ENCODE measurements around the gene SLC22A7. TPM values are rescaled to one million over a fixed set of nuclear protein-coding genes. Genes with fewer than 3 reads are reported as not detected.
A peak's percentile ranks its signal among the peaks of the same experiment; 100 is the strongest.

Gene SLC22A7, protein sequence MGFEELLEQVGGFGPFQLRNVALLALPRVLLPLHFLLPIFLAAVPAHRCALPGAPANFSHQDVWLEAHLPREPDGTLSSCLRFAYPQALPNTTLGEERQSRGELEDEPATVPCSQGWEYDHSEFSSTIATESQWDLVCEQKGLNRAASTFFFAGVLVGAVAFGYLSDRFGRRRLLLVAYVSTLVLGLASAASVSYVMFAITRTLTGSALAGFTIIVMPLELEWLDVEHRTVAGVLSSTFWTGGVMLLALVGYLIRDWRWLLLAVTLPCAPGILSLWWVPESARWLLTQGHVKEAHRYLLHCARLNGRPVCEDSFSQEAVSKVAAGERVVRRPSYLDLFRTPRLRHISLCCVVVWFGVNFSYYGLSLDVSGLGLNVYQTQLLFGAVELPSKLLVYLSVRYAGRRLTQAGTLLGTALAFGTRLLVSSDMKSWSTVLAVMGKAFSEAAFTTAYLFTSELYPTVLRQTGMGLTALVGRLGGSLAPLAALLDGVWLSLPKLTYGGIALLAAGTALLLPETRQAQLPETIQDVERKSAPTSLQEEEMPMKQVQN
- polyA plus RNA-seq = 1.2 TPM
- long read RNA-seq, donor 1 = 0 reads
- long read RNA-seq, donor 2 = 0 reads
- long read RNA-seq, donor 3 = 0 reads
- long read RNA-seq, donor 4 = 0 reads
- long read RNA-seq, donor 5 = 0 reads
- long read RNA-seq, donor 6 = 0 reads
- long read RNA-seq, donor 7 = 0 reads
- long read RNA-seq, donor 8 = 0 reads
- long read RNA-seq, donor 9 = 0 reads
- long read RNA-seq, donor 10 = 0 reads
- long read RNA-seq, donor 11 = 0 reads

DNA sequence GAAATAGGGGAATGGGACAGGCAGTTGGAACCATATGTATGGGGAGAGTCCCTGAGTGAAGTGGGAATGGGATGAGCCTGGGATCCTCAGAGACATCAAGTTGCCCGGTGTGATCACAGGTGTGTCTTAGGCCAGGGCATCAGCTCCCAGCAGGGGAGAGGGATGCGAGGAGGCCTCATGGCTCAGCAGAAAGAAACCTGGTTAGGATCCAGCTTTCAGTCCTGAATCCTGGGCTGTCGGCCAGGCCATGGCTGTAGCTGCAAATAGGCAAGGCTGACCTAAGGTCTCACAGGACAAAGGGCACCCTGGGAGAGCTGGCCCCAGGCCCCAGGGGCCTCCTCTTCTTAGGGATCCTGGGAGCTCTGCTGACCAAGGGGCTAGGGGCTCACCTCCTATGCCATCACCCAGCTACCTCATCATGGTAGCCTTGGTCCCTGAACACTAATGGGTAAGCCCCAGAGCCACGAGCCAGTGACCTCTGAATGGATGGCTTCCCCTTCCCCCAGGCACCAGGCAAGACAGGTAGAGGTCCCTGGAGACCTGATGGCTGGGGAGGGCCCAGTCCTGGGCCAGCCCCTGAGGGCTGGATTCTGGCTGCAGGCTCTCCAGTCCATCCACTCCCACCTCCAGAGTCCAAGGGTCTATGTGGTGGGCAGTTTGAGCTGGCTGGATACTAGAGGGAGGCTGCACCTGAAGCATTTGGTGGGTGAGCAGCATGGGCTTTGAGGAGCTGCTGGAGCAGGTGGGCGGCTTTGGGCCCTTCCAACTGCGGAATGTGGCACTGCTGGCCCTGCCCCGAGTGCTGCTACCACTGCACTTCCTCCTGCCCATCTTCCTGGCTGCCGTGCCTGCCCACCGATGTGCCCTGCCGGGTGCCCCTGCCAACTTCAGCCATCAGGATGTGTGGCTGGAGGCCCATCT, at the start of gene SLC22A7:
SLC22A7 (plus strand) TSS at position 617 of the 921 bp plus-strand sequence; CDS start at position 716, 99 bp downstream.
- no peak within 1 kb of the TSS for H3K27ac ChIP-seq (ENCODE audit: low read length)
- H3K9me3 ChIP-seq (ENCODE audit: control insufficient read depth, low read depth, low read length) = peaks cover 3% of the 10 kb centered on the region
- peaks cover 22% of the 10 kb centered on the region for H3K4me1 ChIP-seq (ENCODE audit: control insufficient read depth, insufficient read depth, low read length)
- H3K4me3 ChIP-seq (ENCODE audit: low read length) = no peak within 1 kb of the TSS
- no CpG with 5 or more reads among the region's 10 CpGs for WGBS (ENCODE audit: insufficient coverage, low lambda C conversion rate)
- H3K27me3 ChIP-seq (ENCODE audit: control insufficient read depth, insufficient read depth, low read length) = no peaks in the 10 kb centered on the region
- DNase-seq = peak in 1 of 2 donors; percentile 48
- no peaks in the 10 kb centered on the region for H3K36me3 ChIP-seq (ENCODE audit: control insufficient read depth, insufficient read depth, low read length)

- peaks cover 61% of the 10 kb centered on the region for H3K27me3 ChIP-seq (ENCODE audit: control insufficient read depth, insufficient read depth, low read length)
- H3K4me3 ChIP-seq (ENCODE audit: low read length) = no peak overlapping the region
Observed at GRCh38 chr6:43248791-43249190, 49.3 kb upstream of the SLC22A7 start.

DNA sequence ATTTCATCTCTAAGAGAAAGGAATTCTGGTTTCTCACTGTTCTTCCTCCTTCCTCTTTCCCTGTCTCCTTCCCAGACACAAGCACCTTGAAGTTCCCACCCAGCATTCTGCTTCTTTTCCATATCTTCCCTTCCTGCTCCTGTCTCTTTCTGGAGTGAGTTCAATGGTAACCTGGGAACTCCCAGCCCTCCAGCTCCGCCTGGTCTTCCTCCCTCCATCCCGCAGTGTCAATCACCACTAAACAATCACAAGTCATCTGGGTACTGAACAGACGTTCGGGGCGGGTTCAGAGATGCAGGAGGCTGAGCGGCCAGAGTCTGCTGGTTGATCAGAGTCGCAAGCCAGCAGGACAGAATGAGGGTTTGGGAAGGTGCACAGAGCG, 47.1 kb upstream of the SLC22A7 start:
- H3K27ac ChIP-seq (ENCODE audit: low read length) = no peak overlapping the region
- peak in 1 of 2 donors; percentile 54 for DNase-seq

More at GRCh38 chr6:43248791-43249190, 49.3 kb upstream of the SLC22A7 start:
- no peak overlapping the region for H3K27ac ChIP-seq (ENCODE audit: low read length)
- no peak for DNase-seq
- H3K36me3 ChIP-seq (ENCODE audit: control insufficient read depth, insufficient read depth, low read length) = no peaks in the 10 kb centered on the region
- H3K4me1 ChIP-seq (ENCODE audit: control insufficient read depth, insufficient read depth, low read length) = peaks cover 15% of the 10 kb centered on the region
- no peaks in the 10 kb centered on the region for H3K9me3 ChIP-seq (ENCODE audit: control insufficient read depth, low read depth, low read length)

GRCh38 chr6:43253401-43253800, 44.7 kb upstream of the SLC22A7 start:
- WGBS (ENCODE audit: insufficient coverage, low lambda C conversion rate) = no CpG with 5 or more reads among the region's 11 CpGs
- no peaks in the 10 kb centered on the region for H3K9me3 ChIP-seq (ENCODE audit: control insufficient read depth, low read depth, low read length)
- H3K27ac ChIP-seq (ENCODE audit: low read length) = no peak overlapping the region
- no peak for DNase-seq
- H3K4me3 ChIP-seq (ENCODE audit: low read length) = no peak overlapping the region
- H3K36me3 ChIP-seq (ENCODE audit: control insufficient read depth, insufficient read depth, low read length) = no peaks in the 10 kb centered on the region
- H3K4me1 ChIP-seq (ENCODE audit: control insufficient read depth, insufficient read depth, low read length) = peaks cover 5% of the 10 kb centered on the region
- H3K27me3 ChIP-seq (ENCODE audit: control insufficient read depth, insufficient read depth, low read length) = peaks cover 29% of the 10 kb centered on the region

More for the DNA sequence above, 47.1 kb upstream of the SLC22A7 start:
- Histone ChIP-seq H3K36me3 (ENCODE audit: control insufficient read depth, insufficient read depth, low read length) (no peaks in the 10 kb centered on the region), H3K9me3 (ENCODE audit: control insufficient read depth, low read depth, low read length) (no peaks in the 10 kb centered on the region), H3K4me3 (ENCODE audit: low read length) (no peak overlapping the region), H3K27me3 (ENCODE audit: control insufficient read depth, insufficient read depth, low read length) (peaks cover 41% of the 10 kb centered on the region), H3K4me1 (ENCODE audit: control insufficient read depth, insufficient read depth, low read length) (peaks cover 15% of the 10 kb centered on the region)
- WGBS (ENCODE audit: insufficient coverage, low lambda C conversion rate) = no CpG with 5 or more reads among the region's 8 CpGs

GRCh38 chr6:43254138-43254817, 43.8 kb upstream of the SLC22A7 start:
- H3K4me1 ChIP-seq (ENCODE audit: control insufficient read depth, insufficient read depth, low read length) = peaks cover 5% of the 10 kb centered on the region
- H3K27ac ChIP-seq (ENCODE audit: low read length) = no peak overlapping the region
- H3K27me3 ChIP-seq (ENCODE audit: control insufficient read depth, insufficient read depth, low read length) = peaks cover 26% of the 10 kb centered on the region
- no peaks in the 10 kb centered on the region for H3K9me3 ChIP-seq (ENCODE audit: control insufficient read depth, low read depth, low read length)
- no peak overlapping the region for H3K4me3 ChIP-seq (ENCODE audit: low read length)
- H3K36me3 ChIP-seq (ENCODE audit: control insufficient read depth, insufficient read depth, low read length) = no peaks in the 10 kb centered on the region
- DNase-seq = no peak
- no CpG with 5 or more reads among the region's 15 CpGs for WGBS (ENCODE audit: insufficient coverage, low lambda C conversion rate)

GRCh38 chr6:43254846-43255245, 43.2 kb upstream of the SLC22A7 start:
- no peaks in the 10 kb centered on the region for H3K9me3 ChIP-seq (ENCODE audit: control insufficient read depth, low read depth, low read length)

GRCh38 chr6:43255408-43256054, 42.5 kb upstream of the SLC22A7 start:
- DNase-seq = no peak
- no peaks in the 10 kb centered on the region for H3K36me3 ChIP-seq (ENCODE audit: control insufficient read depth, insufficient read depth, low read length)
- WGBS (ENCODE audit: insufficient coverage, low lambda C conversion rate) = no CpG with 5 or more reads among the region's 11 CpGs

More at GRCh38 chr6:43254846-43255245, 43.2 kb upstream of the SLC22A7 start:
- H3K4me1 ChIP-seq (ENCODE audit: control insufficient read depth, insufficient read depth, low read length) = peaks cover 5% of the 10 kb centered on the region
- no peak overlapping the region for H3K27ac ChIP-seq (ENCODE audit: low read length)
- DNase-seq = no peak
- WGBS (ENCODE audit: insufficient coverage, low lambda C conversion rate) = no CpG with 5 or more reads among the region's 11 CpGs
- no peaks in the 10 kb centered on the region for H3K36me3 ChIP-seq (ENCODE audit: control insufficient read depth, insufficient read depth, low read length)
- no peak overlapping the region for H3K4me3 ChIP-seq (ENCODE audit: low read length)
- peaks cover 26% of the 10 kb centered on the region for H3K27me3 ChIP-seq (ENCODE audit: control insufficient read depth, insufficient read depth, low read length)

GRCh38 chr6:43256670-43257366, 41.2 kb upstream of the SLC22A7 start:
- DNase-seq = no peak
- 80% methylated on average over 1 of the region's 9 CpGs for WGBS (ENCODE audit: insufficient coverage, low lambda C conversion rate)
- H3K27ac ChIP-seq (ENCODE audit: low read length) = no peak overlapping the region
- no peaks in the 10 kb centered on the region for H3K9me3 ChIP-seq (ENCODE audit: control insufficient read depth, low read depth, low read length)
- H3K27me3 ChIP-seq (ENCODE audit: control insufficient read depth, insufficient read depth, low read length) = peaks cover 11% of the 10 kb centered on the region
- H3K36me3 ChIP-seq (ENCODE audit: control insufficient read depth, insufficient read depth, low read length) = no peaks in the 10 kb centered on the region
- H3K4me1 ChIP-seq (ENCODE audit: control insufficient read depth, insufficient read depth, low read length) = peaks cover 3% of the 10 kb centered on the region
- no peak overlapping the region for H3K4me3 ChIP-seq (ENCODE audit: low read length)

More at GRCh38 chr6:43255408-43256054, 42.5 kb upstream of the SLC22A7 start:
- Histone ChIP-seq H3K9me3 (ENCODE audit: control insufficient read depth, low read depth, low read length) (no peaks in the 10 kb centered on the region), H3K4me1 (ENCODE audit: control insufficient read depth, insufficient read depth, low read length) (peaks cover 5% of the 10 kb centered on the region), H3K4me3 (ENCODE audit: low read length) (no peak overlapping the region), H3K27ac (ENCODE audit: low read length) (no peak overlapping the region), H3K27me3 (ENCODE audit: control insufficient read depth, insufficient read depth, low read length) (peaks cover 23% of the 10 kb centered on the region)
